PC-3 (cell line): ENCODE measurements around the gene PLIN1.

Source experiments
- EZH2phosphoT487 ChIP-seq: fragments of 300-600 bp; sonication (generic); IDR thresholded peaks from 2 replicates; pipeline ENCODE4 v1.6.1; 2018; ENCODE audit warnings: mild to moderate bottlenecking, antibody characterized with exemption, low read length, borderline replicate concordance
- TF ChIP-seq, protein P1 (sequence below): fragments of 300-600 bp; sonication (generic); conservative IDR thresholded peaks from 2 replicates; pipeline ENCODE4 v1.5.1; 2017; ENCODE audit warnings: antibody characterized with exemption, low read depth, mild to moderate bottlenecking, low read length

DNA sequence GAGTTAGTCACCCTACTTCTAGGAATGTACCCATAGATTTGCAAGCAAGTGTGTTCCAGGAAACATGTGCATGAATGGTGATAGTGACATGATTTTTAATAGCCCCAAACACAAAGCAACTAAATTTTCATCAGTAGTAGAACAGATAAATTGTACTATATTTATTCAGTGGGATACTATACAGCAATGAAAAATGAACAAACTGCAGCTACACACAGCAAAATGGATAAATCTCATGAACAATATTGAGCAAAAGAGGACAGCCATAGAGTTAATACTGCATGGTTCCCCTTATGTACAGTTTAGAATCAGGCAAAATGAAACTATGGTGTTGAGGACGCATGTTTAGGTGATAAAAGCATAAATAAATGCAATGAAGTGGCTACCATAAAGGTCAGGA, 45.9 kb upstream of the PLIN1 start:
- TF ChIP-seq, protein P1, sequence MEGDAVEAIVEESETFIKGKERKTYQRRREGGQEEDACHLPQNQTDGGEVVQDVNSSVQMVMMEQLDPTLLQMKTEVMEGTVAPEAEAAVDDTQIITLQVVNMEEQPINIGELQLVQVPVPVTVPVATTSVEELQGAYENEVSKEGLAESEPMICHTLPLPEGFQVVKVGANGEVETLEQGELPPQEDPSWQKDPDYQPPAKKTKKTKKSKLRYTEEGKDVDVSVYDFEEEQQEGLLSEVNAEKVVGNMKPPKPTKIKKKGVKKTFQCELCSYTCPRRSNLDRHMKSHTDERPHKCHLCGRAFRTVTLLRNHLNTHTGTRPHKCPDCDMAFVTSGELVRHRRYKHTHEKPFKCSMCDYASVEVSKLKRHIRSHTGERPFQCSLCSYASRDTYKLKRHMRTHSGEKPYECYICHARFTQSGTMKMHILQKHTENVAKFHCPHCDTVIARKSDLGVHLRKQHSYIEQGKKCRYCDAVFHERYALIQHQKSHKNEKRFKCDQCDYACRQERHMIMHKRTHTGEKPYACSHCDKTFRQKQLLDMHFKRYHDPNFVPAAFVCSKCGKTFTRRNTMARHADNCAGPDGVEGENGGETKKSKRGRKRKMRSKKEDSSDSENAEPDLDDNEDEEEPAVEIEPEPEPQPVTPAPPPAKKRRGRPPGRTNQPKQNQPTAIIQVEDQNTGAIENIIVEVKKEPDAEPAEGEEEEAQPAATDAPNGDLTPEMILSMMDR: no peak
- TF ChIP-seq EZH2phosphoT487: no peak
